ENCODE data around the gene SCUBE1.

DNA sequence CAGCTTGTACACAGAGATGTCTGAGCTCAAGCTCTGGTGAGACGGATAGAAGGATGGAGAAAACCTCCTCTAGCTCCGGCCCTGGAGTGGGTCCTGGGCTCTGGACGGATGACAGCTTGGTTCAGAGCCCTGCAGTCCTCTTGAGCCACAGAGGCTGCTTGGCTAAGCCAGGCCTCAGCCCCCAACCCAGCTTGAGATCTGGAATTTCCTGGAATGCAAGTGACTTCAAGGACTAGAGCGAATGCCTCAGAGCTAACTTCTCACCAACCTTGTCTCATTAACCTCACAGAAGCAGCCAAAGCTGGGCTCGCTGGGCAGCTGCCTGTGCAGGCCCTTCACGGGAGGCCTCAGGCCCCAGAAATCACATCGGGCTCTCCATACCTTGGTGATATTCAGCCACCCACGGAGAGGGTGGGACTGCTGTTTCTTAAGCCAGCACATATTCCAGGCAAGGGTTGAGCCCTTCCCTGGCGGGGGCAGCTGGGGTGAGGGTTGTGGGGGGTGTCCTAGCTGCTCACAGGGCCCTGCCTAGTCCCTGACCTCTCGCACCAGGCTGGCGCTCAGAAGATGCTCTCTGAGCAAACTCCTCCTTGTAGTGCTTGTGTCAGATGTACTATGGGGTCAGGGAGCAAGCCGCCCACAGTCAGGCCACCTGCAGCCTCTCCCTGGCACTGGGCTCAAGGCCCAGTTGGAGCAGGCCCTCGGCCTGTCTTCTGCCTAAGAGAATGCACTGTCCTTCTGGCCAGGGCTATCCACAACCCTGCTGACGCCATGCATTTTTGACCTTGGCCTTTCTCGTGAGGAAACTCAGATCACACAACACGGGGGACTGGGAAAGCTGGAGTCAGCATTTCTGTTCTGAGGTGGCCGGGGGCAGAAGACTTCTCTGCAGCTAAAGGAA is 82.6 kb downstream of the SCUBE1 start:
- TF ChIP-seq POLR2AphosphoS5 (IDR thresholded peaks at IDR 0.05; ENCODE audit: low read depth, low read length) (no peak), SMC3 (IDR thresholded peaks at IDR 0.05; ENCODE audit: low read depth, low read length) (no peak), YY1 (IDR thresholded peaks at IDR 0.05; ENCODE audit: low read depth) (no peak), TEAD4 (IDR thresholded peaks at IDR 0.05; ENCODE audit: borderline replicate concordance, insufficient read depth) (no peak), TCF12 (IDR thresholded peaks at IDR 0.05) (no peak), CHD2 (IDR thresholded peaks at IDR 0.05; ENCODE audit: low read length, partially characterized antibody) (no peak), FOSL2 (IDR thresholded peaks at IDR 0.05; ENCODE audit: borderline replicate concordance, low read depth) (no peak), EP300 (IDR thresholded peaks at IDR 0.05; ENCODE audit: borderline replicate concordance in 1 of 2, low read depth in 1 of 2, low read length in 1 of 2) (no peak), TAF1 (IDR thresholded peaks at IDR 0.05; ENCODE audit: borderline replicate concordance, low read depth, low read length) (no peak)
- TF ChIP-seq, protein P1, sequence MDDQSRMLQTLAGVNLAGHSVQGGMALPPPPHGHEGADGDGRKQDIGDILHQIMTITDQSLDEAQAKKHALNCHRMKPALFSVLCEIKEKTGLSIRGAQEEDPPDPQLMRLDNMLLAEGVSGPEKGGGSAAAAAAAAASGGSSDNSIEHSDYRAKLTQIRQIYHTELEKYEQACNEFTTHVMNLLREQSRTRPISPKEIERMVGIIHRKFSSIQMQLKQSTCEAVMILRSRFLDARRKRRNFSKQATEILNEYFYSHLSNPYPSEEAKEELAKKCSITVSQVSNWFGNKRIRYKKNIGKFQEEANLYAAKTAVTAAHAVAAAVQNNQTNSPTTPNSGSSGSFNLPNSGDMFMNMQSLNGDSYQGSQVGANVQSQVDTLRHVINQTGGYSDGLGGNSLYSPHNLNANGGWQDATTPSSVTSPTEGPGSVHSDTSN (IDR thresholded peaks at IDR 0.05): no peak
- TF ChIP-seq, protein P2, sequence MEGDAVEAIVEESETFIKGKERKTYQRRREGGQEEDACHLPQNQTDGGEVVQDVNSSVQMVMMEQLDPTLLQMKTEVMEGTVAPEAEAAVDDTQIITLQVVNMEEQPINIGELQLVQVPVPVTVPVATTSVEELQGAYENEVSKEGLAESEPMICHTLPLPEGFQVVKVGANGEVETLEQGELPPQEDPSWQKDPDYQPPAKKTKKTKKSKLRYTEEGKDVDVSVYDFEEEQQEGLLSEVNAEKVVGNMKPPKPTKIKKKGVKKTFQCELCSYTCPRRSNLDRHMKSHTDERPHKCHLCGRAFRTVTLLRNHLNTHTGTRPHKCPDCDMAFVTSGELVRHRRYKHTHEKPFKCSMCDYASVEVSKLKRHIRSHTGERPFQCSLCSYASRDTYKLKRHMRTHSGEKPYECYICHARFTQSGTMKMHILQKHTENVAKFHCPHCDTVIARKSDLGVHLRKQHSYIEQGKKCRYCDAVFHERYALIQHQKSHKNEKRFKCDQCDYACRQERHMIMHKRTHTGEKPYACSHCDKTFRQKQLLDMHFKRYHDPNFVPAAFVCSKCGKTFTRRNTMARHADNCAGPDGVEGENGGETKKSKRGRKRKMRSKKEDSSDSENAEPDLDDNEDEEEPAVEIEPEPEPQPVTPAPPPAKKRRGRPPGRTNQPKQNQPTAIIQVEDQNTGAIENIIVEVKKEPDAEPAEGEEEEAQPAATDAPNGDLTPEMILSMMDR (IDR thresholded peaks at IDR 0.05): no peak
- TF ChIP-seq, protein P3, sequence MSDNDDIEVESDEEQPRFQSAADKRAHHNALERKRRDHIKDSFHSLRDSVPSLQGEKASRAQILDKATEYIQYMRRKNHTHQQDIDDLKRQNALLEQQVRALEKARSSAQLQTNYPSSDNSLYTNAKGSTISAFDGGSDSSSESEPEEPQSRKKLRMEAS (IDR thresholded peaks at IDR 0.05; ENCODE audit: low read depth): no peak
- TF ChIP-seq, protein P4, sequence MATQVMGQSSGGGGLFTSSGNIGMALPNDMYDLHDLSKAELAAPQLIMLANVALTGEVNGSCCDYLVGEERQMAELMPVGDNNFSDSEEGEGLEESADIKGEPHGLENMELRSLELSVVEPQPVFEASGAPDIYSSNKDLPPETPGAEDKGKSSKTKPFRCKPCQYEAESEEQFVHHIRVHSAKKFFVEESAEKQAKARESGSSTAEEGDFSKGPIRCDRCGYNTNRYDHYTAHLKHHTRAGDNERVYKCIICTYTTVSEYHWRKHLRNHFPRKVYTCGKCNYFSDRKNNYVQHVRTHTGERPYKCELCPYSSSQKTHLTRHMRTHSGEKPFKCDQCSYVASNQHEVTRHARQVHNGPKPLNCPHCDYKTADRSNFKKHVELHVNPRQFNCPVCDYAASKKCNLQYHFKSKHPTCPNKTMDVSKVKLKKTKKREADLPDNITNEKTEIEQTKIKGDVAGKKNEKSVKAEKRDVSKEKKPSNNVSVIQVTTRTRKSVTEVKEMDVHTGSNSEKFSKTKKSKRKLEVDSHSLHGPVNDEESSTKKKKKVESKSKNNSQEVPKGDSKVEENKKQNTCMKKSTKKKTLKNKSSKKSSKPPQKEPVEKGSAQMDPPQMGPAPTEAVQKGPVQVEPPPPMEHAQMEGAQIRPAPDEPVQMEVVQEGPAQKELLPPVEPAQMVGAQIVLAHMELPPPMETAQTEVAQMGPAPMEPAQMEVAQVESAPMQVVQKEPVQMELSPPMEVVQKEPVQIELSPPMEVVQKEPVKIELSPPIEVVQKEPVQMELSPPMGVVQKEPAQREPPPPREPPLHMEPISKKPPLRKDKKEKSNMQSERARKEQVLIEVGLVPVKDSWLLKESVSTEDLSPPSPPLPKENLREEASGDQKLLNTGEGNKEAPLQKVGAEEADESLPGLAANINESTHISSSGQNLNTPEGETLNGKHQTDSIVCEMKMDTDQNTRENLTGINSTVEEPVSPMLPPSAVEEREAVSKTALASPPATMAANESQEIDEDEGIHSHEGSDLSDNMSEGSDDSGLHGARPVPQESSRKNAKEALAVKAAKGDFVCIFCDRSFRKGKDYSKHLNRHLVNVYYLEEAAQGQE (IDR thresholded peaks at IDR 0.05; ENCODE audit: low read depth, low read length): no peak
- TF ChIP-seq, protein P5, sequence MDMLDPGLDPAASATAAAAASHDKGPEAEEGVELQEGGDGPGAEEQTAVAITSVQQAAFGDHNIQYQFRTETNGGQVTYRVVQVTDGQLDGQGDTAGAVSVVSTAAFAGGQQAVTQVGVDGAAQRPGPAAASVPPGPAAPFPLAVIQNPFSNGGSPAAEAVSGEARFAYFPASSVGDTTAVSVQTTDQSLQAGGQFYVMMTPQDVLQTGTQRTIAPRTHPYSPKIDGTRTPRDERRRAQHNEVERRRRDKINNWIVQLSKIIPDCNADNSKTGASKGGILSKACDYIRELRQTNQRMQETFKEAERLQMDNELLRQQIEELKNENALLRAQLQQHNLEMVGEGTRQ (IDR thresholded peaks at IDR 0.05; ENCODE audit: borderline replicate concordance, low read depth, low read length): no peak

Data from SK-N-SH (cell line).